Adrenal gland (tissue), 12 donors: Measurements from ENCODE around the gene MTHFD1L. TPM values are rescaled to one million over a fixed set of nuclear protein-coding genes. Genes with fewer than 3 reads are reported as not detected.
"Not testable (repeated sequence)": the region's sequence is repeated elsewhere in the genome, so short reads cannot be mapped to it uniquely, and the experiment has no call there.

Source experiments
- DNase-seq, 7 donors: peaks; one replicate each; pipeline ENCODE4 v3.0.0-alpha.2; 2019 to 2020
- H3K27ac ChIP-seq, 5 donors: fragments of 200-600 bp; sonication (generic) in 4 of 5; 1 replicate in 3 of 5; 2 replicates in 2 of 5; pipeline versions ENCODE4 v1.5.1 to v1.8.0; 2016 to 2020; ENCODE audit warnings: mild to moderate bottlenecking in 1 of 5
- H3K27me3 ChIP-seq: fragments of 200-600 bp; 2 replicates; pipeline ENCODE4 v1.8.0; 2021
- H3K36me3 ChIP-seq, 2 donors: fragments of 200-600 bp; replicated peaks in 1 of 2; 1 replicate in 1 of 2; 2 replicates in 1 of 2; pipeline versions ENCODE4 v1.5.1 to v1.8.0; 2018 to 2022
- H3K4me1 ChIP-seq, 2 donors: fragments of 200-600 bp; replicated peaks in 1 of 2; 1 replicate in 1 of 2; 2 replicates in 1 of 2; pipeline versions ENCODE4 v1.5.1 to v1.8.0; 2018 to 2021
- H3K4me3 ChIP-seq, 4 donors: fragments of 200-600 bp; sonication (generic) in 3 of 4; one replicate each; pipeline ENCODE4 v1.5.1; 2016 to 2018
- H3K9me3 ChIP-seq, 3 donors: fragments of 200-600 bp; sonication (generic) in 1 of 3; replicated peaks in 1 of 3; 1 replicate in 2 of 3; 2 replicates in 1 of 3; pipeline versions ENCODE4 v1.5.1 to v1.8.0; 2016 to 2021
- CTCF ChIP-seq, 6 experiments: fragments of 450-650 bp in 4 of 6; fragments of 200-600 bp in 2 of 6; sonication (generic) in 1 of 6; IDR thresholded peaks; 1 replicate in 5 of 6; 2 replicates in 1 of 6; pipeline versions ENCODE4 v1.5.1 to v1.8.0; 2016 to 2021; ENCODE audit warnings: antibody characterized with exemption in 6 of 6, mild to moderate bottlenecking in 2 of 6, moderate library complexity in 1 of 6
- POLR2A ChIP-seq, 2 donors: fragments of 450-650 bp; IDR thresholded peaks; one replicate each; pipeline ENCODE4 v1.6.1; 2017; ENCODE audit warnings: antibody characterized with exemption in 2 of 2, mild to moderate bottlenecking in 2 of 2, moderate library complexity in 1 of 2
- WGBS, 4 donors: extraction: QIAGEN DNeasy Blood & Tissue Kit in 2 of 4; methylation state at CpG; one replicate each; pipeline versions ENCODE4 v1.1.5 to v1.1.7; 2013 to 2017; 5-methylcytosine and 5-hydroxymethylcytosine counted together
- intact Hi-C, 2 donors: fragments of 100-400 bp; cut with DNase I; formaldehyde crosslinking; loops; one replicate each; pipeline versions ENCODE4 v1.14.1 to v1.15.0; 2022 to 2023
- polyA plus RNA-seq, 3 donors: library from polyadenylated mRNA; stranded (reverse); fragments of 200-250 nt in 2 of 3; fragments of 350-450 nt in 1 of 3; fragmentation: Illumina TruSeq in 1 of 3; extraction: RNeasy Lipid Tissue Mini Kit (QIAGEN cat#74804) in 1 of 3; gene quantifications; one replicate each; pipeline ENCODE4 v1.2.3, GENCODE V29; 2013 to 2014
- total RNA-seq, 9 donors: library from RNA; depleted of rRNA in 4 of 9; stranded (reverse); fragments of >200 nt in 4 of 9; fragments of 120-200 nt in 1 of 9; fragmentation: NEBNext Ultra II Directional in 1 of 9; extraction: Animal tissue kit (Norgen Biotek cat#: 25700) in 1 of 9; gene quantifications; one replicate each; pipeline versions ENCODE4 v1.1.0 to v1.2.4, GENCODE V29; 2013 to 2023
- donor health status: healthy with polysubstance abuse.
- donor health status: Bipolar disorder and iron deficiency.
- donor health status: DM: yes; HTN: yes; CAD: no.
- donor health status: DM: no; HTN: no; CAD: no.
- donor health status: DM: no; HTN: no; CAD: no.
- donor health status: DM: yes; HTN: yes; CAD: no.

Gene MTHFD1L
- total and polyA plus RNA-seq, 12 donors, result 8.5 to 28.8 (median 18.1) TPM

- intact Hi-C loops, result no loop called here
- WGBS, 4 donors, result 23 to 37% (median 32%) methylated on average over 7 of the region's 7 CpGs
- H3K4me1 ChIP-seq, result peaks cover 18 to 19% of the 10 kb centered on the region in 2 donors
- no peaks in the 10 kb centered on the region for H3K36me3 ChIP-seq
- no peaks in the 10 kb centered on the region for H3K27me3 ChIP-seq
- peak overlapping the region in 1 of 4 donors; percentile 0 for H3K4me3 ChIP-seq
- H3K9me3 ChIP-seq, result no peaks in the 10 kb centered on the region
- peak; percentile 33 to 78 (median 69) for DNase-seq
- TF ChIP-seq CTCF (IDR thresholded peaks at IDR 0.05), result no peak
- TF ChIP-seq POLR2A (IDR thresholded peaks at IDR 0.05), result peak in 1 of 2 donors; percentile 36
- H3K27ac ChIP-seq, result peak overlapping the region; percentile 75 to 88 (median 87)
Measured at GRCh38 chr6:150857062-150857944, 8.2 kb upstream of the MTHFD1L start.

- 76 to 86% (median 82%) methylated on average over 2 of the region's 2 CpGs for WGBS, 4 donors
- Histone ChIP-seq H3K27ac (peak overlapping the region; percentile 75 to 88 (median 87)), H3K4me3 (peak overlapping the region in 1 of 4 donors; percentile 0), H3K27me3 (no peaks in the 10 kb centered on the region), H3K4me1 (peaks cover 18 to 19% of the 10 kb centered on the region in 2 donors), H3K36me3 (no peaks in the 10 kb centered on the region), H3K9me3 (no peaks in the 10 kb centered on the region)
- no peak for TF ChIP-seq CTCF (IDR thresholded peaks at IDR 0.05)
- no peak for DNase-seq
- intact Hi-C loops, result no loop called here
Measured at GRCh38 chr6:150857945-150858308, 7.6 kb upstream of the MTHFD1L start.

- DNase-seq, H3K36me3 ChIP-seq, H3K9me3 ChIP-seq, H3K4me3 ChIP-seq, intact Hi-C loops, H3K27me3 ChIP-seq, H3K27ac ChIP-seq: not testable (repeated sequence)
- peaks cover 17 to 22% of the 10 kb centered on the region in 2 donors for H3K4me1 ChIP-seq
- 65 to 82% (median 74%) methylated on average over 8 of the region's 8 CpGs for WGBS, 4 donors
Measured at GRCh38 chr6:150861448-150862168, 3.9 kb upstream of the MTHFD1L start.

GRCh38 chr6:150863213-150863928 lies 2.1 kb upstream of the MTHFD1L start:
- Histone ChIP-seq H3K27ac (no peak overlapping the region), H3K4me1 (peaks cover 7 to 8% of the 10 kb centered on the region in 2 donors), H3K4me3 (no peak overlapping the region), H3K27me3 (no peaks in the 10 kb centered on the region), H3K36me3 (no peaks in the 10 kb centered on the region), H3K9me3 (no peaks in the 10 kb centered on the region)
- TF ChIP-seq CTCF (IDR thresholded peaks at IDR 0.05), result no peak
- TF ChIP-seq POLR2A (IDR thresholded peaks at IDR 0.05), result no peak
- intact Hi-C loops, result no loop called here
- WGBS, 4 donors, result 90 to 94% (median 94%) methylated on average over 7 of the region's 7 CpGs
- DNase-seq, result no peak
